HG03457 (cell line): ENCODE measurements around the gene HS6ST3.

Experiments
- ATAC-seq: cut with Tn5 transposase; IDR thresholded peaks from one replicate; pipeline ENCODE4 v1.9.1; 2021; ENCODE audit warnings: moderate number of reproducible peaks; ENCODE audit not compliant: unreplicated experiment

HS6ST3 gene

DNA sequence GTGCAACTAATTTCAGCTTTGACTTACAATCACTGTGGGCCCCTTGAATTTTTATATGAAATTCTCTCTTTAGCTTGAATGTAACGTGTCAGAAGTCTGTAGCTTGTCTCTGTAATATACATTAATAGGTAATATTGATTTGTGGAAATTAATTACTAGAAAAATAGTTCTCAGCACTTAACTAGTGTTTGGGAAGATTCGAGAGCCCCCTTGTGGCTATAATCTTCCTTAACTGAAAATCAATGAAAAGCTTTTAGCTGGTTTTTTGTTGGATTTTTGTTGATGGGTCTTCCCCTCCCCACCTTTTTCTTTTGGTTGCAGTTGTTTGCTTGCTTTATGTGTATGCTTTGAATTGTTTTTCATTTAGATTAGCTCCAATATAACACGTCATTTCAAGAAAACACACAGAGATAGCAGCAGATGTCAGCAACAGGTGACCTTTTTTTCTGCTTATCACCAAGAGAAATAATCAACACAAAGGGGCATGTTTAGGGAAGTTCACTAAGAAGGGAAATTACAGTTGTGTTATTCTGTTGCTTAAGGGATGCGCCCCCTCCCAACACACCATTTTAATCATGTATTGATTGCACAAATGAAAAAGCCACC lies 727.5 kb downstream of the HS6ST3 start:
- ATAC-seq = no peak

DNA sequence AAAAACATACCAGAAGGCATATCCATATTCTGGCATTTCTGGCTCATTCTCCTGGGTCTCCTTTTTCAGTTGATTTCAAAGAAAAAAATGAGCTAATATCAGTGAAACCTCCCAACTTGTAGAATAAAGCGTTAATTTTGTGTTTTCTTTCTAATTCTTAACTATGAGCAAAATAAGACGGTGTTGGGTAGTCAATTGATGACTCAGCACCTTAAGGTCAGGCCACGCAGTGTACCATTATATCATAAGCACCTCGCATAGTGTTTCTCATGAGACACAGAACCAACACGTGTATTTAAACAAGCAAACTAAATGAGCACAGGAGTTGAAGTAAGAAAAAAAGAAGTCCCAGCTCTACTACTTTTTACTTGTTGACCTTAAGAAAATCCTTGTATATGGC lies 729.5 kb downstream of the HS6ST3 start:
- ATAC-seq = no peak

DNA sequence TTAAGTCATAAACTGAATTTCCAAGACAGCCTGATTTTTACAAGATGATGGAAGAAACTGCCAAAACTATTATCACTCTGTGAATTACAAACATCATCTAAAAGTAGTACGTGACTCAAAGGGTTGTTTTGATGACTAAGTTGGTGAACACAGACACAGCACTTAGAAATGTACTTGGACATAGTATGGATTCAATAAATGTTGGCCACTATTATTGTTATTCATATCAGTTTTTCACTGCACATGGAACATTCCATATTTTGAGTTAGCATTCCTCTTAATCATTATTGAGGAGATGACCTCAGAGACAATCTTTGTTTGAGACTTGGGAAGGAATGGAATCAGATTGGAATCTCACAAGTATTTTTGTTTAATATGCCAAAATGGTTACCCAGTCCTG lies 731.5 kb downstream of the HS6ST3 start:
- ATAC-seq = no peak

DNA sequence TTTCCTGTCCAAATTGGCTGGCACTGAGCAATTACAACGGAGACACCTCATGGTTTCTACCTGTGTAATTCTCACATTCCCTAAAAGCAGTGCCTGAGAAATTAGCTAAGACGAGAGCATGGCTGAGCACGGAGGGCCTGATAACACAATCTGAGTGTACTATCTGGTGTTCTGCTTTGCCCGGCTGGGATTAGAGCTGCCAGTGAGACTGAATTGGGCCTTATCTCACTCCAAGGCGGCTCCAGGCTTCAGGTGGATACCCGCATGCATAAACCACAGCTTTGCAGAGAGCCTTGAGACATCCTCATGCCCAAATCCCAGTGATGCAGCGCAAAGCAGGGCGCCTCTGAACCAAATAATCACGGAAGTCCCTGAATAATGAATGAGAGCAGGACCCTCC lies 732.1 kb downstream of the HS6ST3 start:
- ATAC-seq = no peak

DNA sequence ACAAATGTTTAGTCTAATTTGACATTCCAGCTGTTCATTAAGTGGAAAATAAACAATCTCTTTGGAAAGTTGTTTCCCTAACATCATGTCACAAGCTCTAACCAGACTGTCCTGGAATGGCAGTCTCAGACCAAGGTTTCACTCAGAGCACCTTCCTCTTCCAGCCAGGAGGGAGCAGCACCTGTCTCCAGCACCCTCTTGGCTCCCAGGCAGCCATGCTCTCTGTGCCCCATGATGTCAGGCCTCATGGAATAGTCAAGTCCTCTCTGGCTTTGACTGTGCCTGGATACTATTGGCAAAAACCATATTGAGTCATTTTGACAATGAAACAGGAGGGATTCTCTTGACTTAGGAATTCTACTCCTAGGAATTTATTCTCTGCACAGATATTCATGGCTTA lies 733.0 kb downstream of the HS6ST3 start:
- no peak for ATAC-seq

DNA sequence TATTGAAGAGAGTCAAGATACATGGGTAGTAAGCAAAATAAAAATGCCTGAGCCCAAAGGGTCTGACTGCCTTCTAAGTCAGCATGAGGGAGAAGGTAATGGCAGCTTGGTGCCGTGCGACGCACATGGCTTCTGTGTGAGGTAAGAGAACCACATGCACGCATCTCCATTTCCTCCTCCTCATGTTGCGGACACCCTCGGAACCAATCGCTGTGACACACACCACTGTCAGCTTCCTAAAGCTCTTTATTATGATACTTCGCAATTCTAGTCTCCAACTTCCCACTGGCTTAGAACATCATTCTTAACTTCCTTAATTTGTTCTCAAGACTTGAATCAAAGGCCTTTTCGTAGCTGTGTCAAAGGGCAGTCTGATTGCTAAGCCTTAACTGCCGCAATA lies 734.2 kb downstream of the HS6ST3 start:
- no peak for ATAC-seq

DNA sequence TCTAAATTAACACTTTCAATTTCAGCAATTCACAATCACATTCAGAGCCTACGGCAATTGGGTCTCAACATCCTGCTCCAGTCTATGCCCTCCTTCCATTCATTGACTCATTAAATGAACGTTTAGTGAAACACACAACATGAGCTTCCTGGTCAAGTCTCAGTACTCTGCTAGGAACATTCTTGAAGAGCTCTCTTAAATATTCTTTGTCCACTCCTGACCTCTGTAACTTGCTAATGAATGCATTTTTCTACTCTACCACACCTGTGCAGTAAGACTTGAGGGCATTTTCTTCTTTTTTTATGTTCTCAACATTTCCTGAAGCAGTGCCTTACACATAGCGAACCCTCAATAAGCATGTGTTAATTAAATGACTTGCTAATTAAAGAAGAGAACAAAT lies 735.7 kb downstream of the HS6ST3 start:
- ATAC-seq = no peak

DNA sequence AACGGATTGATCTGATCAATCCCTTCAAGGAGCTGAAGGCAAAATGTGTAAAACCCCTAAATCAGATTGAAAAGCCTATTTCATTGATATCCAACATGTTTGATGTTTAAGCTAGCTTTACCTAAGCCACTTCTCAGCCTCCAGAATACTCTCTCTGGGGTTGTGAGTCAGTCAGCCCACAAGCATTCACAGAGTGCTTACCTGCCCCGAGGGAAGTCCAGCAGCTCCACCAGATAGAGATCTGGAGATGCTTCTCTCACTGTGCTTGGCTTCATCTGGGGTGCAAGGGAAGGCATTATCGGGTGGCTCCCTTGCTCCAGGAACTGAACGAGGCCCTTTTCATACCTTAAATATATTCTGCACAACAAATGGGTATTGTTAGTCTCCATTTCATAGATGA lies 744.7 kb downstream of the HS6ST3 start:
- ATAC-seq = no peak

DNA sequence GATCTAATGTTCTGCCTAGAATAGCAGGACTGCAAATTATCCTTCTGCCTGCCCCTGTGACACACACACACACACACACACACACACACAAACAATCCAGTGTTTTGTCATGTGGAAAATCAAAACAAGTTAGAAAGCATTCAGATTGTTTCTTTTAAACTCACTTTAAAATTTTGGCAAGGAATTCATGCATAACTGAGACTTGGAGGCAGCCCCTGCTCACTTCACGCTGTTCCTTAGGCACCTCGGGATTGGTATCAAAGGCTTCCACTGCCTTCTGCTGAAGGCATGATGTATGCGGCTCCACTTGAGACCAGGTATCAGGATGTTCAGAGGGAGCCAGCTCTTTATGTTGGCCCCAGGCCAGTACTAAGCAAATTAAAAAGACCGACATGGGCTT lies 745.6 kb downstream of the HS6ST3 start:
- ATAC-seq = no peak

DNA sequence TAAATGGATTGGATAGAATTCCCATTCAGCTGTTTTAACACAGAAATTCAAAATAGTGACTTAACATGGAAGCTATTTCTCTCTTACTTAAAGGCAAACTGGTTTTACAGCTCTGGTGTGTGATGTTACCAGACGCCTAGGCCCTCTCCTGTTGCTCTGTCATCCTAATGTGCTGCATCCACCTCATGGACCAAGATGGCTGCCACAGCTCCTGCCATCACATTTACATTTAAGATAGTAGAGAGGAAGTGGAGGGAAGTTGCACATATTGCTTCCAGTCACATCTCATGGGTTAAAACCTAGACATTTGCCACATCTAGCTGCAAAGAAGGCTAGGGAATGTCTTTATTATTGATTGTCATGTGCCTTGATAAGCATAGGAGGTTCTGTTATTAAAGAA lies 746.8 kb downstream of the HS6ST3 start:
- no peak for ATAC-seq

DNA sequence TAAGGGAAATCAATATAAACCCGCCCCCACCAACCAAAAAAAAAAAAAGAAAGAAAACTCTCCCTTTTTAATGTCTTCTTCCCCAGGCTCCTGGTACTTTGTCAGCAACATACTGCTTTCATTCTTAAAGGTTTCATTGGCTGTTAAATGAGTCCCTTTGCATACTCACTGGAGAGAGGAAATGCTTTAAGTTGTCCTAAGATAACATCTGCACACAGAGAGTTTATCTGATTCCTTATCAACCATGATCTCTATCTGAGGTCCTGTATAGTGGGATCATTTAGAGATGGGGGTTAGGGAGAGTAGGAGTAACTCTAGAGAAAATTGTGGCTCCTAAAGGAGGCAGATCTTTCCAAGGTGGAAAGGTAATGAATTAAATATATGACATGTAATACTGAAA lies 747.9 kb downstream of the HS6ST3 start:
- ATAC-seq = no peak

DNA sequence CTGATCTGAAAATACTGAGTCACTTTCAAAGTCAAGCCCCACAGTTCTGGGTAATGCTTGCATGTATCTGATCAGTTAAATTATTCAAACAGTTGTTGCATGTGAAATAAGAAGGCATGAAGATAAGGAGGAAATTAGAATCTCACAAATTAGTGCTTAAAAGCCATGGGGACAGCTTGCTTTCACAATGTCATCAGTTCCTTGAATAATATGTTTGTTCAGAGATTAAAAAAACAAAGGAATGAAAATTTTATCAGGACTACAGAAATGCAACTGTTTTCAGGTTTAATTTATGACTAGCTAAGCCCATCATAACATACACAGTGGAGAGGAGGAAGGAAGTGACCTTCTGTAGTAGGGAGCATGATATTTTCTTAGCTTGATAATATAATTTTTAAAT lies 754.3 kb downstream of the HS6ST3 start:
- ATAC-seq = no peak

DNA sequence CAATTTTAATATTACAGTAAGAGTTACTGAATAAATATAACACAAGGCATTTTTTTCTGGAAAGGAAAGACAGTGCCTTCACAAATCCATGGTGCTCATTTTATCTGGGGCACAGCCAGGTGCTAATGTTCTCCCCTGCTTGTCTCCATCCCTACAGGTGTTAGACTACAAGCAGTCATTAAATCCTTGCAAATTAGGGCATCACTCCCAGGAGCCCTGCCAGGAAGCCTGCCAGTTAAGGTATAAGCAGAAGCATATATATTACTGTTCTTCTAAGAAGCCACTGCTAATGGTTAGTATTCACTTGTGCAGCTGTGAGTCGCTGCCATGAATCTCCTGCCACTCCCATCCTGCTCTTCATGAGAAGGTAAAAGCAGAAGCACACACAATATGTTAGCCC lies 754.7 kb downstream of the HS6ST3 start:
- no peak for ATAC-seq

DNA sequence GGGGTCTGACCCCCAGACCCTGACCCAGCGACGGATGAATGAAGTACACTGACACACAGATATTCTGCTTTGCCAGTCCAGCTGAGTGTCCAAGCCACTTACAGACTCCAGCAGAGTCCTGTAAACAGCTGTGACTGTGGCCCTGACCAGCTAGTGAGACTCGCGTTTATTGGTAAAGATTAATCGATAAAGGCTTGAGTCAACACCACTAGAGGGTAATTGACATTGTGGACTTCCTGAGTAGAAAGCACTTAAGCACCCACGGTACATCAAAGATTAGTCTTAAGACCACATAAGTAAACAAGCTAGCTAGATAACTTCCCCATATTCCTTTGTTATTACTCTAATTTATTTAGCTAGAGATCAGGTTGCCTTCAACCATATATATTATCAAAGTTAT lies 758.4 kb downstream of the HS6ST3 start:
- no peak for ATAC-seq

DNA sequence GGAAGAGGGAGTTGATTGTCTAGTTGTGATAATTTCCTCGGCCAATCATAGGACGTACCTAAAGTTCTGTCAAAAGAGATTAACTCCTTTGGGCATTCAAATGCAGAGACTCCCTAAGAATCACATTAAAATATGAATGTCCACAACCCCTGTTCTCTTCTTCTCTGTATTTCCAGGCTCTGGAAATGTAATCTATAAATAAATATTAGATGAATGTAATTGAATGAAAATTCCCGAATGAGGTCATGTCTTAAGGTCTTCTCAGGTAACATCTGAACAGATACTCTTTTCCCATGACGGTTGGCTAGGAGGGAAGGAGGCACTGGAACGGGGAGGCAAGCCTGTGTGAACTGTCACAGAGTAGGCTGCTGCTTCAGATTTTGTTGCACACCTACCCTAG lies 759.2 kb downstream of the HS6ST3 start:
- no peak for ATAC-seq

DNA sequence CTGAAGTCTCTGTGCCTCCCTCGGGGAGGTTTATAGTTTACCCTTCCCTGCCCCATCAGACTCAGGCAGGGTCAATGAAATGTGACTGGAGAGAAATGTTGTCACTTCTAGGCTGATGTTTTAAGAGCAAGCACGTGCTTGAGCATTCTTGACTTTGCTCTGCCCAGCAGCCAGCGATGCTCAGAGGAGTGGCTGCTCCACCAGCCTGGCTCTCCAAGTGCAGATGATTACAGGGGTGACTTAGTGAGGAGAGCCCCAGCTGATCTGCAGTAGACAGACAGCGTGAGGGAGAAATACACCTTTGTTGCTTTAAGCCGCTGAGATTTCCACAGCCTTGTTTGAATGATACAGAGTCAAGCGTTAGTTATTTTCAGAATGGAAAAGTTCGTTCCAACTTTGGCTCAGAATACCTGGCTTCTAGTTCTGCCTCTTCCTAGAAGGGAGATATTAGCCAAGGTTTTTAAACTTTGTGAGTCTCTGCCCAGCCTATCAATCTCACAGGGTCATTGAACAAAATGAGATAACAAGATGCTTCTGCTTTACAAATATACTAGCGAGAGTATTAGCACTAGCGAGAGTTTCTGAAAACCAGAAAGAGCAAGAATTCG lies 760.7 kb downstream of the HS6ST3 start:
- no peak for ATAC-seq

DNA sequence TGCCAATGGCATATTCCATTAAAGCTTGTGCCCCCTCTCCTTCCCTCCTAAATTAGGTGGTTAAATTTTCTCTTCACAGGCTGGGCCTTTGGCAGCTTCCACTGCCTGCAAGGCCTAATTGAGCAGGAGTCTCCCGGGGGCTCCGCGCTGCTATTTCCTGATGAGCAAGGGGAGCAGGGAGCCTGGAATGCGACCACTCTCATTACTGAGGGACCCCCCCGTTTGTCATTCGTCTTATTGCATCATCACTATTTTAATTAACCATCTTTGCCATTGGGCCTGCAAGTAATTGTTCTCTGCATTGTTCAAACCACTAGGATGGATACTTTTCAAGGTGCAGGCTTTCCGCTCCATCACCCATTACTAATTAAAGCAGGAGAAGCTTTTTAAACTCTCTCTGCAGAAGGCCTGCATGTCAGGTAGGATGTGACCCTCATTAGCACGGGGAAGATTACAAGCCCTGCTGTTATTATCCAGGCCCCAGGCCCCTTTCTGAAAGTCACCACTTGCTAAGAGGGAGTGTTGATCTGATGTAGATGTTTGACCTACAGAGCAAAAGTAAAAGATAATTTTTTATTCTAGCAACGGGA lies 762.0 kb downstream of the HS6ST3 start:
- ATAC-seq = no peak

DNA sequence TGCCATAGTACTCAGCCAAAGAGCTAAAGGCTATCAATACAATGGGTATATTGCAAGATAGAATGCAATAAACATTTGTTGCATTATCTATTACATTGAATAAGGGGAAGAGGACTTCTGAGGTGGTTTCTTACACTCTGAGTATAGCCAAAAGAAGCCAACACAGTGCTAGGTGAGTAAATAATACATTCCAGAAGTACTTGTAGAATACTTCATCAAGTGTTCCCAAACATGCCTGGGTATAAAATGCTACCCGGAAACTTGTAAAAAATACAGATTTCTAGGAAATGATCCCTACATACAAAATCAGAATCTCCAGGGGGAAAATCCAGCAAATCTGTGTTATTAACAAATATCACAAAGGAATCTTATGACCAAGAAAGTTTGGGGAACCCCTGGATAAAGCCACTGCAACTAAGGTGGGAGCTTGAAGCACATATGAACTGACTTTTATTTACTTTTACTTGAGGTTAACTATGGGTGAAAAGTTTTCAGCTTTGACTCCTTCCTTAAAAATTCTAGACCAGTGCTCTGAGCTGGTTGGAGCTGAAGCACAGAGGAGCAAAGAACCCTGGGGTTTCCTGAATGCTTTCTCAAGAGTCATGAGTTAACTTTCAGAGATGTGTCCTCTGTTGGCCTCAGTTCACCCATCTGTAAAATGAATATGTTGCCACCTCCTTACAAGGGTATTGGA lies 768.4 kb downstream of the HS6ST3 start:
- ATAC-seq = no peak

DNA sequence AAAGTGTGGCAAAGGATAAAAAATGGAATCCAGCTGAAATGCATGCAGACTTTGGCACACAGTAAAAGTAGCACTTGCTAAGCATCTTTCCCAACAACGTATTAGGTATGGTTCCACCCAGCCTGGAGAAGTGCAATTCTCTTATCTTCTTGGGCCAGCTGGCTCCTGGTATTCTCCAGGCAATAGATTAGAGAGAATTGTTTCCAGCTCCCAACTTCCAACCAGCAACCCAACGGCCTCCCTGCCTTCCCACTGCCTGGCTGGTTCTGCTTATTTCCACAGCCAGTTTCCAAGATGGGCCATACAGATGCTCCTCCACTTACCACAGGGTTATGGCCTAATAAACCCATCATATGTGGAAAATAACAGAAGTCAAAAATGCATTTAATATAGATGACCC lies 771.0 kb downstream of the HS6ST3 start:
- no peak for ATAC-seq

DNA sequence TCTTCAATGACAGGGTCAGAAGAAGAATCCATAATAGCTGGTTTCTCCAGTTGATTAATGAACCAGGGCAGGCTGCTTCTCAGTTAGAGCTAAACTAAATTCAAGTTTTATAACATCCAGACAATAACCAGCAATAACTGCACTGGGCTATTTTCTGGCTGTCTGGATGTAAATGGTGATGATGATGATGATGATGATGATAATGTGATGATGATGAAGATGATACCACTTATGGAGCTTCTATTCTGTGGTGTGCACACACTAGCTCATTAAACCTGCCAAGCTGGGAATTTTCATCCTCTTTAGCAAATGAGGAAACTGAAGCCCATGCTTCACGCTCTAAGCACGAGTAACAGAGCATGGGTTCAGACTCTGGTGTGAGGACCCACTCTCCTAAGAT lies 772.2 kb downstream of the HS6ST3 start:
- ATAC-seq = no peak

DNA sequence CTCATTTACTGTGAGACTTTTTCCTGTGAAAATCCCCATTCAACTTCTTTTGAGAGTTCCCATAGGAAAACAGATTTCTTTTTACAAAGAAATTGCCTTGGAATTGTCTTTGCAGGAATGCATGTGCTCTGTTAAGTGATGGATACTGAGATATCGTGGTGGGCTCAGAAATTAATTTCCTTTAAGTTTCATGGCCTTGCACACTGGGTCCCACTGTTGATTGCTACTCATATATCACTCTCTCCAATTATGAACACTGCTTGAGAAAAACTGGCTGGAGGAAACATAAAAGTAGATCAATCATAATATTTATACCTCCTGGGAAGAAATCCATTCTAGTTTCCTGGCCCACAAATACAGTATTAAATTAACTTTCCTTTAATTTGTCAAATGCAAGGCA lies 773.1 kb downstream of the HS6ST3 start:
- ATAC-seq = no peak

DNA sequence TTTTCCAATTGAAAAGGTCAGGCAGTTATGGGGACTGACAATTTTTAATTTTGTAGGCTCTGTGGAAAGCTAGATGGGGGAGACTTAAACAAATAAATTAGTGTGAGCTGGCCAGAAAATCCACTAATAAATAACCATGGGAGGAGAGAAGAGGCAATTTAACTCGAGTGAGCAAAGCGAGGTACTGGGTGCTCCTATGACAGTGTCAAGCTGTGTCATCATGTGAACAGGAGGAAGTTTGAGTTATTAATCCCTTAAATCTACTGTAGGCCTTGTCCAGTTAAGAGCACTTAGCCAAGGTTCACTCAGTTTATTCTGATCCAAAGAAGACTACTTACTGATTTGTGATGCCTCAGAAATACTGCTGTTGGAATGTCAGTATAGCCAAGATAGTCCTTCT lies 781.6 kb downstream of the HS6ST3 start:
- no peak for ATAC-seq
